C4-2B (cell line): ENCODE data around the gene SRRM4.

Experiments used
- CTCF ChIP-seq: fragments of 450-650 bp; conservative IDR thresholded peaks from 2 replicates; pipeline ENCODE4 v1.5.1; 2017; ENCODE audit warnings: mild to moderate bottlenecking
- ZFX ChIP-seq: fragments of 450-650 bp; IDR thresholded peaks from 2 replicates; pipeline ENCODE4 v1.6.1; 2017

- TF ChIP-seq CTCF (no peak), ZFX (no peak)
Observed at GRCh38 chr12:119114294-119114693, 133.0 kb downstream of the SRRM4 start.
